Measurements from ENCODE around the gene LONP2.
"Not testable (repeated sequence)": the region's sequence is repeated elsewhere in the genome, so short reads cannot be mapped to it uniquely, and the experiment has no call there.

The LONP2 gene

DNA sequence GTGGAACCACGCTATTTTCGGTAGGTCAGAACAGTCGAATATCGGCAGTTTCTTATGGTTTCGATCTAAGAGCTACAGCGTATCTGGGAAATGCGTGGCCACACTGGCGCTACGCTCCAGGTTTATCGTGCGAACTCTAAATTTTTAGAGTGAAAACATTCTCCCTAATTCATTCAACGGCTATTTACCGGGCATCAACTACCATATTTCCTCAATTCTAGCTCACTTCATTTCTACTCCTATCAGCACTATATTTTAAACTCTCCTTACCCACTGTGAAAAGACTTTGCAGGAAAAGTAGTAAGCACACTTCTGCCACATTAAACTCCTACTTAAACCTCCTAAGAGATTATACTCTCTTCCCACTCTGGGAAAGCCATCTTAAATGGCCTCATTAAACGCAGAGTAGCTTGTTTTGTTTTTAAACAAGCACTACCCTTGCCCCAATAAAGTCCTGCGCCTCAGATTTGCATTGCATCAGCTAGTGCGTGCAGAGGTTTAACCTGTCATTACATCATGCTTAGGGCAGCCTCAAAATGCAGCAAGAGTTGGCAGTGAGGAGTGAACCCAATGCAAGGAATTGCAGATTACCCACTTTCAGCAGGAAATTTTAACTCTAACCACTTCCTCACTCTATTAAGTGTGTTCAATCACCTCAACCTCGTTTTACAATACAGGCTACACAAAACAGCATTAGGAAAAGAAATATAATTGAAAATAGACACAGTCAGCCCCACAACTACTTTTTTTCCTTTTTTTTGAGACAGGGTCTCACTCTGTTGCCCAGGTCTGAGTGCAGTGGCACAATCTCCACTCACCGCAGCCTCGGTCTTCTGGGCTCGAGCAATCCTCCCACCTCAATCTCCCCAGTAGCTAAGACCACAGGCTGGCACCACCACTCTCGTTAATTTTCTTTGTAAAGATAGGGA, 122.3 kb downstream of the LONP2 start:
- DNase-seq (ENCODE audit: low read depth in 1 of 2, low spot score in 1 of 2): peak in 1 of 2 donors; percentile 26

DNA sequence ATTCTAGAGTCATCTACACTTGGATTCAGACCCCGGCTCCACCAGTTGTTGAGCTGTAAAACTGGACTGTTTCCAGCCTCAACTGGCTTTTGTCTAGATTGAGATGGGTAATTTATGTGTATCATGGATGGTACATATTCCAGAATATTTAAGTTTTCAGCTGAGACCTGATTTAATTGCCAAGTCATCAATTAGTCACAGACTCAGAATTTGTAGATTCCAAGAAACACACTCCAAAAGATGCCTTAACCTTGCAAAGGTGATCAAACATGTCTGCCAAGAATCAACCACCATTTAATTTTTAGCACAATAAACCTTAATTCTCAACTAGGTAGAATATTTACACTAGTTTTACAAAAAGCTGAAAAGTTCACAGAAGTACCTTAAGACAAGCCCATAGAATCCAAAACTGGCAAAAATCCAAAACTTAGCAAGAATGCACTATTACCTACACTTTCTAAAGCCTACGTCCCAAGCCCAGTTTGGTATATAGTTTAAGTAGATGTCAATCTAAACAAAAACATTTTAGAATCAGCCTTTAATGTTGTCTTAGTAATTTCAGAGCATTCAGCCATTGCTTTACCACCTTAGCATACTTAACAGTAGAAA, 123.4 kb downstream of the LONP2 start:
- DNase-seq (ENCODE audit: low read depth in 1 of 2, low spot score in 1 of 2): no peak

DNA sequence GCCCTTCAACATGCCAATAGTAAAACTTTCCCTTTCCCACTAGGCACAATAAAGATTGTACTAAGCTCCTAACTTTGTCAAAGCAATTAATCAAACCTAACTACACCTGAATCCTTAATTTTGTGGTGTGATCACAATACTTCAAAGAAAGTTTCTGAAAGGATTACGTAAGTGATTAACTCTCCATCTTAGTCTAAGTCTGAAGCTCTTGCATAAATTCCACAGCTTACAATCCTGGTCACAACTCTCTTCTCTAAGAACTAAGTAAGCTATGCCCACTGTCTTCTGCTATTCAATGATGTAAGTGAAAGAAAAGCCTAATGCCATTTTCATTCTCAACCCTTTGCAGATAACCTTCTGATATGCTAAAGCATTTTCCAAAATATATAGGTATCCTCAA, 125.7 kb downstream of the LONP2 start:
- DNase-seq (ENCODE audit: low read depth in 1 of 2, low spot score in 1 of 2): no peak

DNA sequence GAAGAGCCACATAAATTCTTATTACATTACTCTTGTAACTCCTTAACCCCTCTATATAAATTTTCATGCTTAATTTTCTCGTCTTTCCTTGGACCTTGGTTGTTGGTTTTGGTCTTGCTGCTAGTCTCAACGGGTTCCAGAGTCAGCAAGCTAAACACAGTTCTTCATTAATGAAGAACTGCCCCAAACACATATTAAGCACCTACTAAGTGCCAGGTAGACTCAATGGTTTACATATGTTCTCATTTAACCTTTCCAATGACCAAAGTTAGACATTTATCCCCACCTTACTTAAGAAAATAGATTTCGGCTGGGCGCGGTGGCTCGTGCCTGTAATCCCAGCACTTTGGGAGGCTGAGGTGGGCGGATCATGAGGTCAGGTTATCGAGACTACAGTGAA, 126.1 kb downstream of the LONP2 start:
- DNase-seq (ENCODE audit: low read depth in 1 of 2, low spot score in 1 of 2): no peak

DNA sequence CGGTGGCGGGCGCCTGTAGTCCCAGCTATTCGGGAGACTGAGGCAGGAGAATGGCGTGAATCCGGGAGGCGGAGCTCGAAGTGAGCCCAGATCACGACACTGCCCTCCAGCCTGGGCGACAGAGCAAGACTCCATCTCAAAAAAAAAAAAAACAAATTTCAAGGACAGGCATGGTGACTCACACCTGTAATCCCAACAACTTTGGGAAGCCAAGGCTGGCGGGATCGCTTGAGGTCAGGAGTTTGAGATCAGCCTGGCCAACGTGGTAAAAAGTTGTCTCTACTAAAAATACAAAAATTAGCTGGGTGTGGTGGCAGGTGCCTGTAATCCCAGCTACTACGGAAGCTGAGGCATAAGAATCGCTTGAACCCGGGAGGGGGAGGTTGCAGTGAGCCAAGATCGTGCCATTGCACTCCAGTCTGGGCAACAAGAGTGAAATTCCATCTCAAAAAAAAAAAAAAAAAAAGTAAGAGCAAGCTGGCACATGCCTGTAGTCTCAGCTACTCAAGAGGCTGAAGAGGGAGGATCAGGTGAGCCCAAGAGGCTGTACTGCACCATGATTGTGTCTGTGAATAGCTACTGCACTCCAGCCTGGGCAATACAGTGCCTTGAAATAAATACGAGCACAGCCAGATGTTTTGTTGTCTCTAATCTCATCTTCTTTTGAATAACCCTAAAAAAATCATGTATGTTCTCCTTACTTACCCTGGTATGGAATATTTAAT, 126.7 kb downstream of the LONP2 start:
- DNase-seq (ENCODE audit: low read depth in 1 of 2, low spot score in 1 of 2): not testable (repeated sequence)

DNA sequence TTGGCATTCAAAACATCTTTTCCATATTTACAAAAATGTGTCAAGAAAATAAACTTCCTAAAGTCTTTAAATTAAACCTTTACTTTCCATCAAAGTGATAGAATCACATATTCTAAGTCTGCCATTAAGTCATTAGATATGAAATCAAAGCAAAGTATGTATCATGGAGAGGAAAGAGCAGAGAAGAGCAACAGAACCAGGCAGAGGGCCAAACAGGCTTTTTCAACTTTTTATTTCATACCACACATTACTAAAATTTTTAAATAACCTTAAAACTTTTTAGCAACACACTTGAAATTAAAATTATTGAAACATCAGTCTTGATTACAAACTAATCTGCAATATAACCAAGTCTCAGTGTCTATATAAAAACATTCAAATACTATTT, 127.3 kb downstream of the LONP2 start:
- no peak for DNase-seq (ENCODE audit: low read depth in 1 of 2, low spot score in 1 of 2)

DNA sequence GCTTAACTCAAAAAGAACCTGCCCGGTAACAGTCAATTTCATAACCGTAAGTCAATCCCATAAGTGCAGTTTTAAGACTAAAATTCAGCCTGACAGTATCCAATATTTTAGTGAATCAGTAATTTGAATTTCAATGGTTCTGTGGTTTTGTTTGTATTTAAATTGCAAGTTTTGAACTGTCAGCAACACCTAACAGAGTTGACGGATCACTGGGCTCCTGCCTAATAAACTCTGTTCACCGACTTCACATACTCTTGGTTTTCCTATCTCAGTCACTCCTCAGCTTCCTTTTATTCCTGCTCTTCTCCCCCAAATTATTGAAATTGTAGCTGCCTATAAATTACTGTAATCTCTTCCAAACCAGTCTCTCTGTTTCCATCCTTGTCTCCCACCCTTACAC, 128.6 kb downstream of the LONP2 start:
- no peak for DNase-seq (ENCODE audit: low read depth in 1 of 2, low spot score in 1 of 2)

DNA sequence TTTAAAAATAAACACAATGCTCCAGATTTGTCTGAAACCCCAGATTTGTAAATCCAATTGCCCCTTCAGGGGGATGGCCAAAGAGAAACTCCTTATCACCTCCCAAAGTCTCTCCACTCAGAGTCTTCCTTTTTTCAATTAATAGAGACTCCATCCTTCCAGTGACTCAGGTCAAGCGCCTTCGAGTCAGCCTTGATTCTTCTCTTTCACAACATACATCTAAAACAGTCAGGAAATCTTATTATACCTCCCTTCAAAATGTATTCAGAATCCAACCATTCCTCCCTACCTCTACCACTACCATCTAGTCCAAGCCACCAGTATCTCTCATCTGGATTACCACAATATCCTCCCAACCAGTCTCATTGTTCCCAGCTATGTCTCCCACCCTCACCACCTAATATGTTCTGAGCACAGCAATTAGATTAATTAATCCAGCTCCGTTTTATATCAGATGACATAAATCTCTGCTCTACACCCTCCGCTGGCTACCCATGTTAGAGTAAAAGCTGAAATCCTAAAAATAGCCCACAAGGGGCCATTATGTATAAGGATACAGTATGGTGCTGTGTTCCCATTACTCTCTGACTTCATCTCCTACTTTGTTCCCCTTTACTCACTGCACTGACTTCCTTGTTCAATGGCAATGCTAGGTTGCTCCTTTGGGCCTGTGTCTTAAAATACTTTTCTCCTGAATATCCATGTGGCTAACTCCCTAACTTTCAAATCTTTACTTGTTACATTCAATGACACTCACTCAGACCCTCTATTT, 129.3 kb downstream of the LONP2 start:
- no peak for DNase-seq (ENCODE audit: low read depth in 1 of 2, low spot score in 1 of 2)

DNA sequence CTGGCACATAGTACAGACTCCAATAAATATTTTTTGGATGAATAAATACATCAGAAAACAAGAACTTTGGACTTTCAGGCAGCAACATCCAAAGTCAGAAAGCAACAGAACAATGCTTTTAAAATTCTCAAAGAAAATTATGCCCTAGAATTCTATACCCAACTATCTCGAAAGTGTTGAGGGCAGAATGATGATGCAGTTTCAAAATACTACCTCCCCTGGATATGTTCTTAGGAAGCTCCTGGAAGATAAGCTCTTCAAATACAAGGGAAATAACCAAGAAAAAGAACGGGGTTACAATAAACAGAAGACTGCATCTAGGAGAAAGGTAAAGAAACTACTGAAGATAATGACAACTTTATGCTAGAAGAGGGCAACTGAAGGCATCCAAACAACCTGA, 130.2 kb downstream of the LONP2 start:
- no peak for DNase-seq (ENCODE audit: low read depth in 1 of 2, low spot score in 1 of 2)

DNA sequence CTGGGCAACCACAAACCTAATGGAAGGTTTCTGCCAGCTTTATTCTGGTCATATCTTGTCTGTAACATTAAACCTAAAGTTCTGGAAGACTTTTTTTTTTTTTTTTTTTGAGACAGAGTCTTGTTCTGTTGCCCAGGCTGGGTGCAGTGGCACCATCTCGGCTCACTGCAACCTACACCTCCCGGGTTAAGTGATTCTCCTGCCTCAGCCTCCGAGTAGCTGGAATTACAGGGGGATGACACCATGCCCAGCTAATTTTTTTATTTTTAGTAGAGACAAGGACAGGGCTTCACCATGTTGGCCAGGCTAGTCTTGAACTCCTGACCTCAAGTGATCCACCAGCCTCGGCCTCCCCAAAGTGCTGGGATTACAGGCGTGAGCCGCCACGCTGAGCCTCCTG, 133.2 kb downstream of the LONP2 start:
- not testable (repeated sequence) for DNase-seq (ENCODE audit: low read depth in 1 of 2, low spot score in 1 of 2)

DNA sequence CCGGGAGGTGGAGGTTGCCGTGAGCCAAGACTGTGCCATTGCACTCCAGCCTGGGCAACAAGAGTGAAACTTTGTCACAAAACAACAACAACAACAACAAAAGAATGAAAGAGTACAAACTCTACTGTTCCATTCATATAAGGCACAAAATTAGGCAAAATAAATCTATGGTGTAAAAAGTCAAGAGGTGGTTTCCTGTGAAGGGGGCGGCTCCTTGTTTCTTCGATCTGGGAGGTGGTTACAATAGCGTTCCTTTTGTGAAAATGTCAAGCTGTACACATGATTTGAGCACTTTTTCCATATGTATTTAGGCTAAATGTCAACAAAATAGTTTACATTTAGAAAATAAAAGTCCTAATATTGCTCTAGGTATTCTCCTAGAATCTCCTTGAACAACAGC, 134.2 kb downstream of the LONP2 start:
- no peak for DNase-seq (ENCODE audit: low read depth in 1 of 2, low spot score in 1 of 2)

DNA sequence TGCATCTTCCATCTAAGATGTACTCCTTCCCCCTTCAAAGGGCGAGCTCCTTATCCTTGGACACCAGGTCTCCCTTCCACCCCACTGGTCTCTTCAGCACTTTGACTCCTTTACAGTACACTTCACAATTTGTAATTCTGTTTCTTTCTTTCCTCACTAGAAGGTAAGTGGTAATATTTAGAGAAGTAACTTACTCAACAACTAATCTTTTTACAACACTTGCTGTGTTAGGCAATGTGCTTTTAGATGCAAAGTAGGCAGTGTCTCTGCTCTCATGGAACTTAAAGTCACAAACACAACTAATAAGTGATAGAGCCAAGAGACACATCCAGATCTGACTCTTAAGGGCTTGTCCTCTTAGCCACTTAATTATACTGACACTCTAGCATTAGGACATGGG, 134.7 kb downstream of the LONP2 start:
- DNase-seq (ENCODE audit: low read depth in 1 of 2, low spot score in 1 of 2): no peak

DNA sequence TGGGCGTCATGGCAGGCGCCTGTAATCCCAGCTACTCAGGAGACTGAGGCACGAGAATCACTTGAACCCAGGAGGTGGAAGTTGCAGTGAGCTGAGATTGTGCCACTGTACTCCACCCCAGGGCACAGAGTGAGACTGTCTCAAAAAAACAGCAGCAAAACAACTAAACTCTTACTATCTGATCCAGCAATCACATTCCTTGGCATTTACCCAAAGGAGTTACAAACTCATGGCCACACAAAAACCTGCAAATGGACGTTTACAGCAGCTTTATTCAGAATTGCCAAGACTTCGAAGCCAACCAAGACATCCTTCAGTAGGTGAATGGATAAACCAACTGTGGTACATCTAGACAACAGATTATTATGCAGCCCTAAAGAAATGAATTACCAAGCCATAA, 137.1 kb downstream of the LONP2 start:
- no peak for DNase-seq (ENCODE audit: low read depth in 1 of 2, low spot score in 1 of 2)

DNA sequence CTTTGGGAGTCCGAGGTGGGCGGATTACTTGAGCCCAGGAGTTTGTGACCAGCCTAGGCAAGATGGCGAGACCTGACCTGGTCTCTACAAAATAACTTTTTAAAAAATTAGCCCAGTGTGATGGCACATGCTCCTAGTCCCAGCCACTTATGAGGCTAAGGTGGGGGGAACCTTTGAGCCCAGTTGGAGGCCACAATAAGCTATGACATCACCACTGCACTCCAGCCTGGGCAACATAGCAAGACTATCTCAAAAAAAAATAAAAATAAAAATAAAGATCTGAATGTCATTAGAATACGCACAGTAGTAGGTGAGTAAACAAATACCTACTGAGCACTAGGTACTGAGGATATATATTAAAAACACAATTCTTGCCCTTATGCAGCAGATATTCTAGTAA, 138.0 kb downstream of the LONP2 start:
- DNase-seq (ENCODE audit: low read depth in 1 of 2, low spot score in 1 of 2): no peak

DNA sequence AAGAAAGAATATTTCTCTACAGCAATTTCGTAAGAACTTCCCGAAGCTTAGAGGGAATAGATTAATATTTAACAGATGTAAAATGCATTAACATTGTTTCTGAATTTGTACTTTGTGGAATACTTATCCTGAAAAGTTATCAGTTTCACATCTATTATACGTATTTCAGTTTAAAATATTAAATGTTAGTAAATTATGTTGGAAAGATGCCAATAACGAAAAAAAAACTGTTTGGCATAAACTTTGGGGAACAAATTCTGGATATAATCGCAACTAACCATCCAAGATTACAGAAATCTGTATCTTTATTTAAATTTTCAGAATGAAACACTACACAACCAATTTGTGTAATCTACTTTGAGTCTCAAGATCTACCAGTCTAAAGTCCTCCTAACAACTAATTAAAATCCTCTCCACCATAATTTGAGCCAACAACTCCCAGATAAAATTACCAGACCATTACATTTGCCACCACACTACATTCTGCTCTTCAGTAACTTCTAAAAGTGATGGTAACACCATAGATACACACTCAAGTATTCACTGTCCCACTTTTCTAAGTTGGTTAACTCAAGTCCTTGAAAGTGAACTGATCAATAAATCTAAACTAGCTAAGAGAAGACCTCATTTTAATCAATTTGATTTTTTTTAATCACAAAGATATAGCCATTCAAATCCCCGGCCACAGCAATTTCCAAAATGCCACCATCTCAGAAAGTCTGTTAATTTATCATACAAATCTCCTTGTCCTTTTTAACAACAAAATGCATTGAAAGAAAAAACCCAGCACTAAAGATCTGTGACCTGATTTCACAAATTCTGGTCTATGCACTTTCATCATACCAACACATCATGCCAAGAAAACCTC, 139.1 kb downstream of the LONP2 start:
- no peak for DNase-seq (ENCODE audit: low read depth in 1 of 2, low spot score in 1 of 2)

DNA sequence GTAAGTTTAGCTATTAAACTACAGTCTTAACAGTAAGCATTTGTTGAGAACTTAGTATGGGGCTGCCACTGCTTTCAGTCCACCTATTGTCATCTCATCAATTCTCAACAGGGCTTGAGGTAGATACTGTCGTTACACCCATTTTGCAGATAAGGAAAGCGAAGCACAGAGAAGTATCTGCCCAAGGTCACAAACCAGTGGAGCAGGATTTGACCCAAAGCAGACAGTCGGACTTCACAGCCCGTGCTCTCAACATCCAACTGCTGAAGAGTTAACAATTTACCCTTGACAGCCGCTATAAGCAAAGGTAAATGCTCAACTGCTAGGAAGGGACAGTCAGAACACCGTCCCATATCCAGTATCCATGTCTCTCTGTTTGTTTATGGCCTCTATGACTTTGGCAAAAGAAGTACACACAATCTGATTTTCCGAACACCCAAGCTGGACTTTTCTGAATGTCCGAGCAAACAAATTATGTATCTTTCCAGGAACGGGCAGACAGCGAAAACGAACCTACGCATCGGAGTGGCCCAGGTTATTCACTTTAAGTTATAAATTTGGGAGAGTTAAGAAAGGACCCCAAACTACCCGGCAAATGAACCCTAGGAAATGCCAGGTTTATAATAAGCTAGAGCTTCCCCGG, 139.9 kb downstream of the LONP2 start:
- no peak for DNase-seq (ENCODE audit: low read depth in 1 of 2, low spot score in 1 of 2)

DNA sequence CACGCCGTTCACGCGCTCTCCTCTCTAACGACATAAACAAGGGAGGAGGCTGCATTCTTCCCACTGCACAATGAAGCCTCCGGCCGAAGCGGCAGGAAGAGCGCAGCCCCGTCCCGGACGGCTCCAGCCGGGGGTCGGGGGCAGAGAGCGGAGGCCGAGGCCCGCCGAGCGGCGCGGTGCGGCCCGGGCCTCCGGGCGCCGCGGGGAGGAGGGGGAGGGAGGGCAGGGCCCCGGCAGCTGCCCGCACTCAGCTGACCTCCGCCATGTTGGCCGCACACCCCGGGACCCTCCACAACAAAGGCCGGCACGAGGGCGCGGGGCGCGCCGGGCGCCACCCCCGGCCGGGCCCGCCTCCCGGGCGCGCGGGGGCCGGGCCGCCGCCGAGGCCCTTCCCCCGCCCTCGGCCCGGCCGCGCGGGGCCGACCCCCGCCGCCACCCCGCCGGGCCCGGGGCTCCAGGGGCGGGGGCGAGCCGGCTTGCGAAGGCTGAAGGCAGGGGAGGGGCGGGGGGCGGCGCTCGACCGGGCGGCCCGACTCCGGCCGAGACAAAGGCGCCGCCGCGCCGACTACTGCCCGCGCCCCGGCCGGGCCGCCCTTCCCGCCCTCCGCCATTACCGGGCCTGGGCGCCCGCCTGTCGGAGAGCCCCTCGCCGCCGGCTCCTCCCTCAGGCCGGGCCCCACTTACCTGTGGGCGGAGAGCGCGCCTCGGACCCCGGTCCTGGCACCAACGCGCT, 140.6 kb downstream of the LONP2 start:
- peak in 1 of 2 donors; percentile 31 for DNase-seq (ENCODE audit: low read depth in 1 of 2, low spot score in 1 of 2)

DNA sequence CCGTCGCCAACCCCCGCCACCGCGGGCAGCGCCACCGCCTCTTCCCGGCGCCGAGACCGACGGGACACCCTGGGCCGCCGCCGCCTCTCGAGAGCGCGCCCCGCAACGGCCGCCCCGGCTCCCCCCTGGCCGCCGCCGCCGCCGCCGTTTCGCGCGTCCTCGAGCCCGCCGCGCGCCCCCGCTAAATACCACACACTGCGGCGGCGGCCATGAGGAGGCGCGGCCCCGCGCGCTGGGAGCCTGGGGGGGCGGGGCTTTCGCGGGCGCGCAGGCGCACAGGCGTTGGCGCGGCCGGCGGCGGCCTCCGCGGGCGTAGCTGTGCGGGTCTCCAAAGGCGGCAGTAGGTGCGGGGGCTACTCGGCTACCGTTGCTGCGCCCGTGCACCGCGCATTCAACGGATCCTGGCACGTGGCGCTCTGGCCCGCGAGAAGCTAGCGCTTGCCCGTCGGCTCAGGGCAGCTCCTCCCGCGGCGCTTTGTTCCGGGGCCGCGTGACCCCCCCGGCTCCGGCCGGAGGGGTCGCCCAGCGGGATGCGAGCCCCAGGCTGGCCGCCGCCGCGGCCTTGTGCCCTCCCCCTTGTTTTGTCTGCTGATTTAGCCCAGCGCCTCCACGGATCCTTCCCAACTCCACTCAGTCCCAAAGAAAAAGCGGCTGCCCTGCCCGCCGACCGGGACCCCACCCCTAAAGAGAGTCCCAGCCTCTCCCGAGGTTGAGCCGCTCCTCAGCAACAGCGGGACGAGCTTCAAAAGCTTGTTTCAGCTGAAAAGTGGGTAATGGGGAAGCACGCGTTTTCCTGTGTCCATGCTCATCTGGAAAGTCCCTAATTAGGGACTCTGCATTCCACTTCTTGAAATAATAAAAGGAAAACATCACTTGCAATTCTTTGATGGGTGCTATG, 141.4 kb downstream of the LONP2 start, which contains the start of gene SIAH1:
Gene SIAH1 (minus strand): TSS at position 161 of the 898 bp plus-strand sequence. CDS start 22,985 bp downstream, outside the sequence.
- DNase-seq (ENCODE audit: low read depth in 1 of 2, low spot score in 1 of 2): peak; percentile 73 to 83

Data from activated T-helper 1 cell treated with anti-CD3 and anti-CD28 coated beads, Interleukin-2, amount 50 U/mL, for 16 hours (primary cell).